GM12878 (cell line): ENCODE measurements around the gene LSM2. TPM values are rescaled to one million over a fixed set of nuclear protein-coding genes. Genes with fewer than 3 reads are reported as not detected.

Experiments used
- ATAC-seq: fragments of 200-7000 bp; cut with Tn5 transposase; 3 replicates; pipeline ENCODE4 v1.9.1; 2020; ENCODE audit warnings: mild to moderate bottlenecking, moderate library complexity
- BruUV-seq: library from RNA; stranded (reverse); fragments of 400-500 nt; replicated peaks from 2 replicates; lab custom pipeline; 2021; lab: Mats Ljungman, UMichigan
- CTCF ChIA-PET: fragments of 300-600 bp; sonication (Branson Sonifier 250); formaldehyde crosslinking; extraction: SDS; loops from one replicate; lab custom pipeline; 2021; ENCODE audit warnings: inconsistent platforms; lab: Yijun Ruan, JAX
- POLR2A ChIA-PET: fragments of 350-600 bp; formaldehyde crosslinking; extraction: SDS; loops from one replicate; lab custom pipeline; 2021; ENCODE audit warnings: inconsistent platforms; lab: Charles Lee
- RAD21 ChIA-PET: fragments of 300-600 bp; sonication (Branson Sonifier 250); formaldehyde crosslinking; loops from one replicate; lab custom pipeline; 2023; ENCODE audit warnings: antibody characterized with exemption; ENCODE audit not compliant: unreplicated experiment; lab: Charles Lee
- SMC1A ChIA-PET: fragments of 300-600 bp; sonication (Branson Sonifier 250); formaldehyde crosslinking; loops from one replicate; lab custom pipeline; 2023; ENCODE audit not compliant: unreplicated experiment, uncharacterized antibody; lab: Charles Lee
- DNase-seq: peaks from one replicate; pipeline ENCODE4 v3.0.0-alpha.2; 2011; ENCODE audit warnings: low read depth, low spot score
- FAIRE-seq: peaks from 3 replicates; lab custom pipeline; 2011; peaks lifted over from hg19 to GRCh38; lab: Jason Lieb, UNC
- H2AFZ ChIP-seq: 2 replicates; pipeline ENCODE4 v1.6.0; 2011; ENCODE audit warnings: low read depth, low read length, control low read depth; ENCODE audit not compliant: control insufficient read depth
- H3K27ac ChIP-seq: 2 replicates; pipeline ENCODE4 v1.5.1; 2011; ENCODE audit warnings: control low read depth; ENCODE audit not compliant: control insufficient read depth, insufficient read depth
- H3K27me3 ChIP-seq, 2 experiments: replicated peaks in 1 of 2; 2 replicates each; pipeline versions ENCODE4 v1.6.0 to v1.6.1; 2011; ENCODE audit warnings: low read length in 1 of 2; ENCODE audit not compliant: control insufficient read depth in 2 of 2, insufficient read depth in 2 of 2
- H3K36me3 ChIP-seq, 2 experiments: 2 replicates each; pipeline ENCODE4 v1.5.1; 2011; ENCODE audit warnings: low read length in 1 of 2; ENCODE audit not compliant: control insufficient read depth in 2 of 2, insufficient read depth in 2 of 2
- H3K4me1 ChIP-seq: 2 replicates; pipeline ENCODE4 v1.6.1; 2011; ENCODE audit warnings: mild to moderate bottlenecking, low read length, moderate library complexity, mixed read lengths; ENCODE audit not compliant: control insufficient read depth, insufficient read depth
- H3K4me2 ChIP-seq: 2 replicates; pipeline ENCODE4 v1.6.0; 2011; ENCODE audit warnings: control low read depth; ENCODE audit not compliant: control insufficient read depth, insufficient read depth
- H3K4me3 ChIP-seq: fragments of 200-600 bp; sonication (generic); 2 replicates; pipeline ENCODE4 v1.5.1; 2016
- H3K79me2 ChIP-seq: 2 replicates; pipeline ENCODE4 v1.6.0; 2011; ENCODE audit warnings: low read length; ENCODE audit not compliant: control insufficient read depth, insufficient read depth
- H3K9ac ChIP-seq: 2 replicates; pipeline ENCODE4 v1.8.0; 2011; ENCODE audit warnings: low read length, control low read depth, mixed read lengths; ENCODE audit not compliant: control insufficient read depth, insufficient read depth
- H3K9me3 ChIP-seq: replicated peaks from 3 replicates; pipeline ENCODE4 v1.5.1; 2011; ENCODE audit warnings: mild to moderate bottlenecking, low read length; ENCODE audit not compliant: control insufficient read depth, insufficient read depth
- H4K20me1 ChIP-seq: 2 replicates; pipeline ENCODE4 v1.6.0; 2011; ENCODE audit not compliant: control insufficient read depth, insufficient read depth
- ATF7 ChIP-seq: fragments of 450-650 bp; IDR thresholded peaks from 2 replicates; pipeline ENCODE4 v1.6.1; 2016; ENCODE audit warnings: low read depth, mild to moderate bottlenecking
- FOXM1 ChIP-seq: IDR thresholded peaks from 2 replicates; pipeline ENCODE4 v1.6.1; 2012; ENCODE audit warnings: low read depth, mild to moderate bottlenecking, inconsistent platforms, low read length, moderate library complexity
- KAT2A ChIP-seq: conservative IDR thresholded peaks from 2 replicates; pipeline ENCODE4 v1.6.1; 2011; ENCODE audit warnings: low read depth, low read length; ENCODE audit not compliant: control insufficient read depth
- POLR2AphosphoS5 ChIP-seq: IDR thresholded peaks from 2 replicates; pipeline ENCODE4 v1.6.1; 2011; ENCODE audit warnings: mild to moderate bottlenecking, low read length, inconsistent platforms
- POU2F2 ChIP-seq: IDR thresholded peaks from 3 replicates; pipeline ENCODE4 v1.6.1; 2011; ENCODE audit warnings: low read depth, mild to moderate bottlenecking, low read length, borderline replicate concordance
- SPI1 ChIP-seq: IDR thresholded peaks from 2 replicates; pipeline ENCODE4 v1.6.1; 2011; ENCODE audit warnings: low read depth, mild to moderate bottlenecking, low read length, moderate library complexity, borderline replicate concordance; ENCODE audit not compliant: insufficient read depth
- SUPT20H ChIP-seq: IDR thresholded peaks from 2 replicates; pipeline ENCODE4 v1.6.1; 2011; ENCODE audit warnings: low read depth, mild to moderate bottlenecking, low read length, moderate library complexity, borderline replicate concordance; ENCODE audit not compliant: control insufficient read depth
- WGBS: methylation state at CpG from one replicate; pipeline ENCODE4 v1.1.6; 2016; ENCODE audit warnings: low lambda C conversion rate; ENCODE audit not compliant: insufficient replicate concordance, insufficient coverage; ENCODE audit errors: missing lambda C conversion rate; 5-methylcytosine and 5-hydroxymethylcytosine counted together
- in situ Hi-C: fragments of 300-500 bp; cut with MboI; formaldehyde crosslinking; loops from 9 replicates; pipeline ENCODE4 v1.14.3; 2018; ENCODE audit warnings: mixed read lengths
- intact Hi-C: fragments of 100-400 bp; cut with micrococcal nuclease; formaldehyde crosslinking; loops from one replicate; pipeline ENCODE4 v1.14.2; 2022; ENCODE audit not compliant: unreplicated experiment
- polyA plus RNA-seq, 11 experiments: library from polyadenylated mRNA; depleted of rRNA in 4 of 11; unstranded in 6 of 11; stranded (reverse) in 5 of 11; fragments of >200 nt; fragmentation: Nextera tagmentation in 4 of 11; fragmentation: Illumina TruSeq in 1 of 11; extraction: Ambion mirVana in 4 of 11; extraction: Trizol in 1 of 11; gene quantifications; 1 replicate in 1 of 11; 2 replicates in 10 of 11; pipeline versions ENCODE4 v1.2.1 to v1.2.3, GENCODE V29; 2011 to 2016; ENCODE audit warnings: inconsistent platforms in 2 of 11, missing spikeins in 2 of 11, low read depth in 1 of 11
- small RNA-seq: library from RNA; depleted of rRNA; stranded (forward); fragments of <200 nt; gene quantifications from one replicate; pipeline ENCODE3, GENCODE V24; 2014
- total RNA-seq, 4 experiments: library from RNA; depleted of rRNA in 3 of 4; stranded (reverse); fragments of >200 nt in 3 of 4; fragmentation: Illumina TruSeq in 1 of 4; extraction: Trizol in 1 of 4; gene quantifications; 2 replicates each; pipeline versions ENCODE4 v1.2.1 to v1.2.3, GENCODE V29; 2013 to 2021
- TF ChIP-seq, protein P1 (sequence below): IDR thresholded peaks from 2 replicates; pipeline ENCODE4 v1.6.1; 2011; ENCODE audit warnings: borderline replicate concordance, low read depth, mild to moderate bottlenecking, moderate library complexity, low read length; ENCODE audit not compliant: insufficient read depth, poor library complexity, severe bottlenecking

The LSM2 gene
- total and polyA plus RNA-seq, 10 of the 15 experiments (the other 5 are each of a cell fraction or from before 2014, with no cell fraction given), result 99.1 to 276 (median 153) TPM

GRCh38 chr6:31750411-31751022, 56.2 kb downstream of the LSM2 start (continued):
- TF ChIP-seq POLR2AphosphoS5 (no peak), SUPT20H (no peak), ATF7 (no peak), POU2F2 (no peak), KAT2A (no peak), FOXM1 (no peak)

DNA sequence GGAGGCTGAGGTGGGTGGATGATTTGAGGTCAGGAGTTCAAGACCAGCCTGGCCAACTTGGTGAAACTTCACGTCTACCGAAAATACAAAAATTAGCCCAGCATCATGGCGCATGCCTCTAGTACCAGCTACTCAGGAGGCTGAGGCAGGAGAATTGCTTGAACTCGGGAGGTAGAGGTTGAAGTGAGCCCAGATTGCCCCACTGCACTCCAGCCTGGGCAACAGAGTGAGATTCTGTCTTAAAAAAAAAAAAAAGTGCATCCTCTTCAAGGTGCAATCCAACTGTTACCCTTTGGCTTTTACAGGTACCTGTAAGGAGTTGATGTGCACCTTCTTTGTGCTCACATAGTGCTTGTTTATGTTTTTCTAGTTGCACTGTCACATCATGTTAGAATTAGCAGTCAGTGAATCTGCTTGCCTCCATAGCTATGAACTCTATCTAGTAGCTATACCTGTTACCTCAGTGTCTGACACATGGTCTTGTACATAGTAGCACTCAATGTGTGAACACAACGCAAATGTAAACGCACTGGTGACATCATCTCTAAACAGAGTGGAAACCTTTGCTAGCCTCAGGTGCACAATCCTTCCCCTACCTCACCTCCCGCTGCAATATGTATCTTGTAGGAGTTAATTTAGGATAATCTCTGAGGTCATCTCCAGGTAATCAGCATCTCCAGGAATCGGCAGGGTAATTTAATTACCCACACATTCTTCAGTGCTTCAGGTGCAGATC, 57.3 kb downstream of the LSM2 start:
- POLR2A ChIA-PET, result interaction anchor here (1.3 kb wide), 1 partner anchor 9 kb away, joined by 4 read pairs; the partner anchor contains the start of gene MSH5
- RAD21 ChIA-PET, result no interaction called here
- peaks cover 0 to 7% of the 10 kb centered on the region in 2 experiments; a peak in 1 of 4 replicates for H3K36me3 ChIP-seq
- no peak overlapping the region for H3K27ac ChIP-seq
- H3K4me1 ChIP-seq, result no peaks in the 10 kb centered on the region
- ATAC-seq (no peak), FAIRE-seq (no peak), DNase-seq (no peak)
- no peak overlapping the region for H3K4me3 ChIP-seq
- no peak overlapping the region for H2AFZ ChIP-seq
- intact Hi-C loops (no loop called here), in situ Hi-C loops (no loop called here)
- CTCF ChIA-PET, result no interaction called here
- WGBS, result 98% methylated on average over 8 of the region's 8 CpGs
- no TSS peak for BruUV-seq
- no peaks in the 10 kb centered on the region for H4K20me1 ChIP-seq
- H3K9ac ChIP-seq, result no peak overlapping the region
- no peaks in the 10 kb centered on the region for H3K79me2 ChIP-seq
- no peak overlapping the region for H3K4me2 ChIP-seq
- H3K9me3 ChIP-seq, result no peaks in the 10 kb centered on the region
- SMC1A ChIA-PET, result interaction anchor here (1.3 kb wide), 1 partner anchor 20 kb away, joined by 4 read pairs; no protein-coding TSS in a partner anchor
- no peaks in the 10 kb centered on the region for H3K27me3 ChIP-seq
- TF ChIP-seq, protein P1, sequence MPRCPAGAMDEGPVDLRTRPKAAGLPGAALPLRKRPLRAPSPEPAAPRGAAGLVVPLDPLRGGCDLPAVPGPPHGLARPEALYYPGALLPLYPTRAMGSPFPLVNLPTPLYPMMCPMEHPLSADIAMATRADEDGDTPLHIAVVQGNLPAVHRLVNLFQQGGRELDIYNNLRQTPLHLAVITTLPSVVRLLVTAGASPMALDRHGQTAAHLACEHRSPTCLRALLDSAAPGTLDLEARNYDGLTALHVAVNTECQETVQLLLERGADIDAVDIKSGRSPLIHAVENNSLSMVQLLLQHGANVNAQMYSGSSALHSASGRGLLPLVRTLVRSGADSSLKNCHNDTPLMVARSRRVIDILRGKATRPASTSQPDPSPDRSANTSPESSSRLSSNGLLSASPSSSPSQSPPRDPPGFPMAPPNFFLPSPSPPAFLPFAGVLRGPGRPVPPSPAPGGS, result peak; percentile 27
- no peak for TF ChIP-seq SPI1
- TF ChIP-seq, all 136 proteins: peak for 1

Small RNA genes within 50 kb of the gene (small RNA-seq; reads per million reads assigned to genes)
- not detected for gene MSH5-SAPCD1
- not detected for gene RF00019
- not detected for gene RNU6-850P
- not detected for gene SAPCD1
- gene SNORD48, result 5,440 reads per million, percentile 100 among the genes with 10 or more reads in this experiment
- not detected for gene SNORD52

Other genes starting within 250 kb of the LSM2 start
Only the 7 nearest of the 40 such genes appear.
- gene SAPCD1, start 44.3 kb downstream of the LSM2 start, total RNA-seq (2014; rRNA removed), result 3.4 and 6.3 TPM in 2 replicates
- 6.0 and 6.1 TPM in 2 replicates for gene SAPCD1, start 44.3 kb downstream of the LSM2 start, total RNA-seq (2014; rRNA removed; fragmentation: Illumina TruSeq; extraction: Trizol)
- gene SAPCD1, start 44.3 kb downstream of the LSM2 start, total RNA-seq (2021), result 8.6 and 13.0 TPM in 2 replicates
- 3.2 and 5.6 TPM in 2 replicates for gene SAPCD1, start 44.3 kb downstream of the LSM2 start, polyA plus RNA-seq (2011; rRNA removed)
- 9.5 and 15.4 TPM in 2 replicates for gene SAPCD1, start 44.3 kb downstream of the LSM2 start, polyA plus RNA-seq (2014; fragmentation: Illumina TruSeq; extraction: Trizol)
- gene SAPCD1, start 44.3 kb downstream of the LSM2 start, polyA plus RNA-seq (2014; fragmentation: Nextera tagmentation; extraction: Ambion mirVana), result 1 to 10 TPM; 1.6 to 3.1 TPM
- gene SAPCD1, start 44.3 kb downstream of the LSM2 start, polyA plus RNA-seq (2014; rRNA removed), result 10.4 and 12.2 TPM in 2 replicates
- 1 to 10 TPM; 3.5 to 4.7 TPM for gene SAPCD1, start 44.3 kb downstream of the LSM2 start, polyA plus RNA-seq (2016; fragmentation: Nextera tagmentation; extraction: Ambion mirVana)
- gene VWA7, start 29.6 kb downstream of the LSM2 start, total RNA-seq (2014; rRNA removed), result 2.0 and 2.7 TPM in 2 replicates
- 0.94 and 1.2 TPM in 2 replicates for gene VWA7, start 29.6 kb downstream of the LSM2 start, total RNA-seq (2014; rRNA removed; fragmentation: Illumina TruSeq; extraction: Trizol)
- 2.3 and 3.1 TPM in 2 replicates for gene VWA7, start 29.6 kb downstream of the LSM2 start, total RNA-seq (2021)
- gene VWA7, start 29.6 kb downstream of the LSM2 start, polyA plus RNA-seq (2011; rRNA removed), result 1.1 and 1.3 TPM in 2 replicates
- 1.0 TPM in 1 of 2 replicates, not detected in the other for gene VWA7, start 29.6 kb downstream of the LSM2 start, polyA plus RNA-seq (2014; fragmentation: Illumina TruSeq; extraction: Trizol)
- gene VWA7, start 29.6 kb downstream of the LSM2 start, polyA plus RNA-seq (2014; fragmentation: Nextera tagmentation; extraction: Ambion mirVana), result under 1 TPM in 1 of 2 experiments, not detected in 1; 0.11 TPM
- gene VWA7, start 29.6 kb downstream of the LSM2 start, polyA plus RNA-seq (2014; rRNA removed), result 2.6 and 3.0 TPM in 2 replicates
- gene VWA7, start 29.6 kb downstream of the LSM2 start, polyA plus RNA-seq (2016; fragmentation: Nextera tagmentation; extraction: Ambion mirVana), result 1 to 10 TPM; 1.2 TPM
- 61.4 and 90.1 TPM in 2 replicates for gene VARS1, start 11.2 kb downstream of the LSM2 start, total RNA-seq (2014; rRNA removed)
- gene VARS1, start 11.2 kb downstream of the LSM2 start, total RNA-seq (2014; rRNA removed; fragmentation: Illumina TruSeq; extraction: Trizol), result 63.8 and 69.1 TPM in 2 replicates
- 232 and 243 TPM in 2 replicates for gene VARS1, start 11.2 kb downstream of the LSM2 start, total RNA-seq (2021)
- 11.3 and 15.8 TPM in 2 replicates for gene VARS1, start 11.2 kb downstream of the LSM2 start, polyA plus RNA-seq (2011; rRNA removed)
- gene VARS1, start 11.2 kb downstream of the LSM2 start, polyA plus RNA-seq (2014; fragmentation: Illumina TruSeq; extraction: Trizol), result 92.9 and 138 TPM in 2 replicates
- 1 to 10 TPM; 1.2 to 5.7 TPM for gene VARS1, start 11.2 kb downstream of the LSM2 start, polyA plus RNA-seq (2014; fragmentation: Nextera tagmentation; extraction: Ambion mirVana)
- 71.3 and 92.5 TPM in 2 replicates for gene VARS1, start 11.2 kb downstream of the LSM2 start, polyA plus RNA-seq (2014; rRNA removed)
- gene VARS1, start 11.2 kb downstream of the LSM2 start, polyA plus RNA-seq (2016; fragmentation: Nextera tagmentation; extraction: Ambion mirVana), result 100 to 1,000 TPM; 121 to 155 TPM
- 1.2 and 1.4 TPM in 2 replicates for gene HSPA1L, start 8.3 kb upstream of the LSM2 start, total RNA-seq (2014; rRNA removed)
- gene HSPA1L, start 8.3 kb upstream of the LSM2 start, total RNA-seq (2014; rRNA removed; fragmentation: Illumina TruSeq; extraction: Trizol), result 1.4 and 1.6 TPM in 2 replicates
- gene HSPA1L, start 8.3 kb upstream of the LSM2 start, total RNA-seq (2021), result 1.5 and 1.6 TPM in 2 replicates
- gene HSPA1L, start 8.3 kb upstream of the LSM2 start, polyA plus RNA-seq (2011; rRNA removed), result 1.8 and 1.9 TPM in 2 replicates
- gene HSPA1L, start 8.3 kb upstream of the LSM2 start, polyA plus RNA-seq (2014; fragmentation: Illumina TruSeq; extraction: Trizol), result 1.5 and 1.6 TPM in 2 replicates
- gene HSPA1L, start 8.3 kb upstream of the LSM2 start, polyA plus RNA-seq (2014; fragmentation: Nextera tagmentation; extraction: Ambion mirVana), result under 1 TPM; 0.69 TPM
- 1.4 and 1.6 TPM in 2 replicates for gene HSPA1L, start 8.3 kb upstream of the LSM2 start, polyA plus RNA-seq (2014; rRNA removed)
- gene HSPA1L, start 8.3 kb upstream of the LSM2 start, polyA plus RNA-seq (2016; fragmentation: Nextera tagmentation; extraction: Ambion mirVana), result 1 to 10 TPM; 1.6 to 2.5 TPM
- 29.2 and 29.9 TPM in 2 replicates for gene HSPA1A, start 8.6 kb upstream of the LSM2 start, total RNA-seq (2014; rRNA removed)
- gene HSPA1A, start 8.6 kb upstream of the LSM2 start, total RNA-seq (2014; rRNA removed; fragmentation: Illumina TruSeq; extraction: Trizol), result 10.9 and 12.3 TPM in 2 replicates
- 26.5 and 27.2 TPM in 2 replicates for gene HSPA1A, start 8.6 kb upstream of the LSM2 start, total RNA-seq (2021)
- gene HSPA1A, start 8.6 kb upstream of the LSM2 start, polyA plus RNA-seq (2011; rRNA removed), result 3.7 and 9.8 TPM in 2 replicates
- gene HSPA1A, start 8.6 kb upstream of the LSM2 start, polyA plus RNA-seq (2014; fragmentation: Illumina TruSeq; extraction: Trizol), result 1.3 and 8.0 TPM in 2 replicates
- 1 to 10 TPM in 1 of 2 experiments, under 1 TPM in 1; 0.29 to 1.3 TPM for gene HSPA1A, start 8.6 kb upstream of the LSM2 start, polyA plus RNA-seq (2014; fragmentation: Nextera tagmentation; extraction: Ambion mirVana)
- 22.8 and 26.3 TPM in 2 replicates for gene HSPA1A, start 8.6 kb upstream of the LSM2 start, polyA plus RNA-seq (2014; rRNA removed)
- 10 to 100 TPM; 51.1 to 51.8 TPM for gene HSPA1A, start 8.6 kb upstream of the LSM2 start, polyA plus RNA-seq (2016; fragmentation: Nextera tagmentation; extraction: Ambion mirVana)
- 23.5 and 24.0 TPM in 2 replicates for gene HSPA1B, start 20.8 kb upstream of the LSM2 start, total RNA-seq (2014; rRNA removed)
- gene HSPA1B, start 20.8 kb upstream of the LSM2 start, total RNA-seq (2014; rRNA removed; fragmentation: Illumina TruSeq; extraction: Trizol), result 5.9 and 8.1 TPM in 2 replicates
- 27.2 and 29.3 TPM in 2 replicates for gene HSPA1B, start 20.8 kb upstream of the LSM2 start, total RNA-seq (2021)
- gene HSPA1B, start 20.8 kb upstream of the LSM2 start, polyA plus RNA-seq (2011; rRNA removed), result 5.1 and 12.8 TPM in 2 replicates
- gene HSPA1B, start 20.8 kb upstream of the LSM2 start, polyA plus RNA-seq (2014; fragmentation: Illumina TruSeq; extraction: Trizol), result 1.00 and 4.6 TPM in 2 replicates
- gene HSPA1B, start 20.8 kb upstream of the LSM2 start, polyA plus RNA-seq (2014; fragmentation: Nextera tagmentation; extraction: Ambion mirVana), result under 1 TPM; 0.11 to 0.33 TPM
- 12.7 and 17.7 TPM in 2 replicates for gene HSPA1B, start 20.8 kb upstream of the LSM2 start, polyA plus RNA-seq (2014; rRNA removed)
- 10 to 100 TPM; 39.1 to 40.5 TPM for gene HSPA1B, start 20.8 kb upstream of the LSM2 start, polyA plus RNA-seq (2016; fragmentation: Nextera tagmentation; extraction: Ambion mirVana)
- 24.6 and 26.9 TPM in 2 replicates for gene NEU1, start 55.9 kb upstream of the LSM2 start, total RNA-seq (2014; rRNA removed)
- 18.8 and 20.3 TPM in 2 replicates for gene NEU1, start 55.9 kb upstream of the LSM2 start, total RNA-seq (2014; rRNA removed; fragmentation: Illumina TruSeq; extraction: Trizol)
- 22.5 and 22.7 TPM in 2 replicates for gene NEU1, start 55.9 kb upstream of the LSM2 start, total RNA-seq (2021)
- 13.0 and 22.4 TPM in 2 replicates for gene NEU1, start 55.9 kb upstream of the LSM2 start, polyA plus RNA-seq (2011; rRNA removed)
- gene NEU1, start 55.9 kb upstream of the LSM2 start, polyA plus RNA-seq (2014; fragmentation: Illumina TruSeq; extraction: Trizol), result 16.3 and 21.5 TPM in 2 replicates
- 10 to 100 TPM in 1 of 2 experiments, 1 to 10 TPM in 1; 7.2 to 12.5 TPM for gene NEU1, start 55.9 kb upstream of the LSM2 start, polyA plus RNA-seq (2014; fragmentation: Nextera tagmentation; extraction: Ambion mirVana)
- 26.7 and 28.1 TPM in 2 replicates for gene NEU1, start 55.9 kb upstream of the LSM2 start, polyA plus RNA-seq (2014; rRNA removed)
- gene NEU1, start 55.9 kb upstream of the LSM2 start, polyA plus RNA-seq (2016; fragmentation: Nextera tagmentation; extraction: Ambion mirVana), result 10 to 100 TPM; 18.5 to 21.8 TPM